ENCODE measurements around the gene TSPAN17.
"Not testable (repeated sequence)": the region's sequence is repeated elsewhere in the genome, so short reads cannot be mapped to it uniquely, and the experiment has no call there.

TSPAN17 gene

GRCh38 chr5:176695073-176695472 lies 47.8 kb downstream of the TSPAN17 start:
- ChIA-PET POLR2A (no interaction called here), CTCF (no interaction called here)
- no peak for DNase-seq (ENCODE audit: extremely low spot score)
- TF ChIP-seq, protein P1, sequence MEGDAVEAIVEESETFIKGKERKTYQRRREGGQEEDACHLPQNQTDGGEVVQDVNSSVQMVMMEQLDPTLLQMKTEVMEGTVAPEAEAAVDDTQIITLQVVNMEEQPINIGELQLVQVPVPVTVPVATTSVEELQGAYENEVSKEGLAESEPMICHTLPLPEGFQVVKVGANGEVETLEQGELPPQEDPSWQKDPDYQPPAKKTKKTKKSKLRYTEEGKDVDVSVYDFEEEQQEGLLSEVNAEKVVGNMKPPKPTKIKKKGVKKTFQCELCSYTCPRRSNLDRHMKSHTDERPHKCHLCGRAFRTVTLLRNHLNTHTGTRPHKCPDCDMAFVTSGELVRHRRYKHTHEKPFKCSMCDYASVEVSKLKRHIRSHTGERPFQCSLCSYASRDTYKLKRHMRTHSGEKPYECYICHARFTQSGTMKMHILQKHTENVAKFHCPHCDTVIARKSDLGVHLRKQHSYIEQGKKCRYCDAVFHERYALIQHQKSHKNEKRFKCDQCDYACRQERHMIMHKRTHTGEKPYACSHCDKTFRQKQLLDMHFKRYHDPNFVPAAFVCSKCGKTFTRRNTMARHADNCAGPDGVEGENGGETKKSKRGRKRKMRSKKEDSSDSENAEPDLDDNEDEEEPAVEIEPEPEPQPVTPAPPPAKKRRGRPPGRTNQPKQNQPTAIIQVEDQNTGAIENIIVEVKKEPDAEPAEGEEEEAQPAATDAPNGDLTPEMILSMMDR (IDR thresholded peaks at IDR 0.05; ENCODE audit: control extremely low read depth, extremely low read depth, low read depth, missing control alignments), result no peak

GRCh38 chr5:176697267-176697933 lies 50.1 kb downstream of the TSPAN17 start:
- DNase-seq (ENCODE audit: extremely low spot score), result no peak
- ChIA-PET POLR2A (no interaction called here), CTCF (interaction anchor here (0.9 to 1.1 kb wide), 2 partner anchors 34 to 37 kb away, joined by 3 read pairs; no protein-coding TSS in a partner anchor)
- TF ChIP-seq, protein P1 (IDR thresholded peaks at IDR 0.05; ENCODE audit: control extremely low read depth, extremely low read depth, low read depth, missing control alignments), result no peak

GRCh38 chr5:176697934-176698538 lies 50.8 kb downstream of the TSPAN17 start:
- POLR2A ChIA-PET, result no interaction called here
- TF ChIP-seq, protein P1 (IDR thresholded peaks at IDR 0.05; ENCODE audit: control extremely low read depth, extremely low read depth, low read depth, missing control alignments), result no peak
- CTCF ChIA-PET, result interaction anchor here (0.9 kb wide), 1 partner anchor 33 kb away, joined by 3 read pairs; no protein-coding TSS in a partner anchor
- DNase-seq (ENCODE audit: extremely low spot score), result no peak

GRCh38 chr5:176699446-176699845 lies 52.2 kb downstream of the TSPAN17 start:
- DNase-seq (ENCODE audit: extremely low spot score); POLR2A ChIA-PET: not testable (repeated sequence)
- CTCF ChIA-PET, result interaction anchor here (1.5 kb wide), 1 partner anchor 10 kb away, joined by 3 read pairs; no protein-coding TSS in a partner anchor

- no peak for DNase-seq (ENCODE audit: extremely low spot score)
- TF ChIP-seq, protein P1 (IDR thresholded peaks at IDR 0.05; ENCODE audit: control extremely low read depth, extremely low read depth, low read depth, missing control alignments), result peak; percentile 17
- POLR2A ChIA-PET, result no interaction called here
- CTCF ChIA-PET, result interaction anchor here (1.2 to 1.5 kb wide), 2 partner anchors 10 to 40 kb away, joined by 3 read pairs; no protein-coding TSS in a partner anchor
These were observed 53.1 kb downstream of the TSPAN17 start for GRCh38 chr5:176700239-176700847.

DNA sequence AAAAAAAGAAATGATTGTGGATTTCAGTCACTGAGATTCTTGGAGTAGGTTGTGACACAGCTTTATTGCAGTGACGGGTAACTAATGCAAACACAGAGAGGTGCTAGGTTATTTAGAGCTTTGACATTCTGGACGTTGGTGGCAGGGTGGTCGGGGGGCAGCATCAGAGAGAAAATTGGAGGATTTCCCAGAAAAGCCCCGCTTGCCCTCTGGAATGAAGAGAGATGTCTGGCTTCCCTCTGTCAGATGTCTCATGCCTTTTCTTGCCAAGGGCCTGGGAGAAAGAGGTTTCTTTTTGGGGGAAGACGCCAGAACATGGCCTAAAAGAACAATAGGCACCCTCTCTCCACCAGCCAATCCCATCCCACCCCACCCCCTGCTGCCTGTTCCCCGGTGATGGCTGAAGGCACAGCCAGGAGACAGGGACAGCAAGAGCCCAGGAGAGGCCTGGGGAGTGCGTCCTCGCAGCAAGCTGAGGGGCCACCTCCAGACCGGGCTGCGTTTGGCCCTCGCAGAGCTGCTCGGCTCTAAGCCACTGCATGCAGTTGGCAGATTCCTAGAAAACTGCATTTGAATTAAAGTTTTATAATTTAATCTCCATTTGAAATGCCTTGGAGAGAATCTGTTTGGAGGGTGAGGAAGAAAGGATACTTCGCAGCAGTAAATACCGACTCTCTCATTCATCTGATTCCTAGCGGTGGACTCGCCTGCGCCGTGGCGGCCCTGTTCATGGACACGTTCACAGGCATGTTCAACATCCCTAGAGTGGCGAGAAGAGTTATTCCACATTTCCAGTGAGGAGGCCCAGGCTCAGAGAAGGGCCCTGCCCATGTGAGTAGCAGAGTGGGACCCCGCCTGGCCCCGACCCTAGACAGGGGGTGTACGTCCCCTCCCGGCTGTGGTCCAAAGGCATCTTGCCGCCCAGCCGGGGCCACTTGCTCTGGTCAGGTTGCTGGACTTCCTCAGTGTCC lies 55.7 kb downstream of the TSPAN17 start:
- POLR2A ChIA-PET, result interaction anchor here (0.6 kb wide), 1 partner anchor 199 kb away, joined by 3 read pairs; no protein-coding TSS in a partner anchor
- CTCF ChIA-PET, result interaction anchor here (0.8 kb wide), 1 partner anchor 42 kb away, joined by 3 read pairs; no protein-coding TSS in a partner anchor
- TF ChIP-seq, protein P1 (IDR thresholded peaks at IDR 0.05; ENCODE audit: control extremely low read depth, extremely low read depth, low read depth, missing control alignments), result no peak
- no peak for DNase-seq (ENCODE audit: extremely low spot score)
